HepG2 (cell line): ENCODE data around the gene FAM163B. TPM values are rescaled to one million over a fixed set of nuclear protein-coding genes. Genes with fewer than 3 reads are reported as not detected.

ENCODE experiments used
- ATAC-seq: fragments of 200-7000 bp; cut with Tn5 transposase; 3 replicates; pipeline ENCODE4 v1.9.1; 2020; ENCODE audit warnings: mild to moderate bottlenecking, moderate library complexity
- BruUV-seq: library from RNA; stranded (reverse); fragments of 400-500 nt; replicated peaks from 2 replicates; lab custom pipeline; 2021; lab: Mats Ljungman, UMichigan
- CTCF ChIA-PET: fragments of 300-600 bp; formaldehyde crosslinking; extraction: SDS; loops from one replicate; lab custom pipeline; 2021; ENCODE audit warnings: low total read pairs, inconsistent platforms, low intra/inter-chr PET ratio; lab: Yijun Ruan, JAX
- POLR2A ChIA-PET: fragments of 350-600 bp; sonication (Branson Sonifier 250); formaldehyde crosslinking; loops from one replicate; lab custom pipeline; 2020; ENCODE audit warnings: antibody characterized with exemption, inconsistent platforms; lab: Yijun Ruan, JAX
- DNase-seq: peaks from one replicate; pipeline ENCODE4 v3.0.0-alpha.2; 2015; ENCODE audit warnings: low spot score
- FAIRE-seq: peaks from 3 replicates; lab custom pipeline; 2011; peaks lifted over from hg19 to GRCh38; lab: Jason Lieb, UNC
- H2AFZ ChIP-seq: one replicate; pipeline ENCODE4 v1.6.1; 2011; ENCODE audit warnings: low read length, inconsistent platforms
- H3K27ac ChIP-seq: fragments of 300-600 bp; 3 replicates; pipeline ENCODE4 v1.8.0; 2011; ENCODE audit warnings: mixed run types, mild to moderate bottlenecking, mixed read lengths, low read length, inconsistent platforms; ENCODE audit not compliant: insufficient read depth; ENCODE audit errors: extremely low read length
- H3K27me3 ChIP-seq, 2 experiments: fragments of 200-600 bp in 1 of 2; 2 replicates in 1 of 2; 3 replicates in 1 of 2; pipeline versions ENCODE4 v1.6.0 to v1.8.0; 2011; ENCODE audit warnings: low read length in 2 of 2, mild to moderate bottlenecking in 2 of 2, moderate library complexity in 2 of 2, inconsistent platforms in 1 of 2; ENCODE audit not compliant: insufficient read depth in 2 of 2, control insufficient read depth in 1 of 2
- H3K36me3 ChIP-seq, 2 experiments: fragments of 200-600 bp in 1 of 2; replicated peaks in 1 of 2; 2 replicates in 1 of 2; 3 replicates in 1 of 2; pipeline versions ENCODE4 v1.5.1 to v1.8.0; 2011; ENCODE audit warnings: low read length in 2 of 2, inconsistent platforms in 1 of 2; ENCODE audit not compliant: insufficient read depth in 2 of 2, control insufficient read depth in 1 of 2
- H3K4me1 ChIP-seq: 2 replicates; pipeline ENCODE4 v1.5.1; 2012; ENCODE audit warnings: low read length, inconsistent platforms; ENCODE audit not compliant: insufficient read depth
- H3K4me2 ChIP-seq: 2 replicates; pipeline ENCODE4 v1.6.0; 2011; ENCODE audit warnings: low read depth, low read length, inconsistent platforms
- H3K4me3 ChIP-seq, 3 experiments: fragments of 200-600 bp in 1 of 3; sonication (generic), shearing (Covaris generic) in 1 of 3; replicated peaks in 1 of 3; 2 replicates each; pipeline ENCODE4 v1.5.1; 2011 to 2016; ENCODE audit warnings: low read length in 3 of 3, inconsistent platforms in 2 of 3, low read depth in 2 of 3, mild to moderate bottlenecking in 2 of 3, control low read depth in 1 of 3, mixed read lengths in 1 of 3; ENCODE audit not compliant: insufficient read depth in 1 of 3
- H3K79me2 ChIP-seq: one replicate; pipeline ENCODE4 v1.6.1; 2011; ENCODE audit warnings: low read length, inconsistent platforms; ENCODE audit not compliant: insufficient read depth
- H3K9ac ChIP-seq: 2 replicates; pipeline ENCODE4 v1.6.0; 2011; ENCODE audit warnings: mild to moderate bottlenecking, low read depth, low read length, inconsistent platforms; ENCODE audit not compliant: insufficient read depth
- H3K9me3 ChIP-seq: 2 replicates; pipeline ENCODE4 v1.5.1; 2012; ENCODE audit warnings: mild to moderate bottlenecking, low read length
- H4K20me1 ChIP-seq: 2 replicates; pipeline ENCODE4 v1.6.0; 2011; ENCODE audit warnings: inconsistent platforms, mild to moderate bottlenecking, low read length, moderate library complexity; ENCODE audit not compliant: insufficient read depth
- ADNP ChIP-seq: sonication (generic); formaldehyde crosslinking; IDR thresholded peaks from 2 replicates; pipeline ENCODE4 v1.4.0; 2020; ENCODE audit warnings: missing genetic modification reagents
- CHD4 ChIP-seq: fragments of 200-600 bp; sonication (generic); IDR thresholded peaks from 2 replicates; pipeline ENCODE4 v1.7.0; 2017; ENCODE audit warnings: mild to moderate bottlenecking, low read length, borderline replicate concordance
- ETV6 ChIP-seq: sonication (generic); formaldehyde crosslinking; conservative IDR thresholded peaks from 2 replicates; pipeline ENCODE4 v1.4.0; 2020; ENCODE audit warnings: missing genetic modification reagents
- FOXM1 ChIP-seq: sonication (generic); formaldehyde crosslinking; IDR thresholded peaks from 2 replicates; pipeline ENCODE4 v1.5.0; 2020; ENCODE audit warnings: missing genetic modification reagents
- JUND ChIP-seq: sonication (generic); formaldehyde crosslinking; IDR thresholded peaks from 2 replicates; pipeline ENCODE4 v1.8.0; 2022; ENCODE audit warnings: mild to moderate bottlenecking, missing genetic modification reagents
- MAX ChIP-seq: IDR thresholded peaks from 2 replicates; pipeline ENCODE4 v1.6.1; 2012; ENCODE audit warnings: inconsistent platforms
- MZF1 ChIP-seq: sonication (generic); formaldehyde crosslinking; IDR thresholded peaks from 2 replicates; pipeline ENCODE4 v1.8.1; 2023; ENCODE audit warnings: mild to moderate bottlenecking, missing genetic modification reagents, borderline replicate concordance
- NFIC ChIP-seq: IDR thresholded peaks from 2 replicates; pipeline ENCODE4 v1.6.1; 2012; ENCODE audit warnings: mild to moderate bottlenecking, low read length, inconsistent platforms
- NONO ChIP-seq, 2 experiments: fragments of 450-650 bp in 1 of 2; sonication (generic) in 1 of 2; formaldehyde crosslinking in 1 of 2; IDR thresholded peaks in 1 of 2; conservative IDR thresholded peaks in 1 of 2; 2 replicates each; pipeline versions ENCODE4 v1.6.1 to v1.8.0; 2017 to 2022; ENCODE audit warnings: mild to moderate bottlenecking in 1 of 2, missing genetic modification reagents in 1 of 2, moderate library complexity in 1 of 2
- RAD51 ChIP-seq: fragments of 450-650 bp; IDR thresholded peaks from 2 replicates; pipeline ENCODE4 v1.6.1; 2016; ENCODE audit warnings: borderline replicate concordance
- REXO4 ChIP-seq: sonication (generic); formaldehyde crosslinking; IDR thresholded peaks from 2 replicates; pipeline ENCODE4 v1.8.0; 2022; ENCODE audit warnings: missing genetic modification reagents, mild to moderate bottlenecking, borderline replicate concordance
- SNAPC2 ChIP-seq: sonication (generic); formaldehyde crosslinking; IDR thresholded peaks from 2 replicates; pipeline ENCODE4 v1.8.1; 2022; ENCODE audit warnings: mild to moderate bottlenecking, missing genetic modification reagents
- ZNF124 ChIP-seq: sonication (generic); formaldehyde crosslinking; IDR thresholded peaks from 2 replicates; pipeline ENCODE4 v1.4.0; 2020; ENCODE audit warnings: missing genetic modification reagents
- ZNF607 ChIP-seq: sonication (generic); formaldehyde crosslinking; IDR thresholded peaks from 2 replicates; pipeline ENCODE4 v1.5.1; 2020; ENCODE audit warnings: missing genetic modification reagents, mild to moderate bottlenecking, borderline replicate concordance
- WGBS: methylation state at CpG from one replicate; pipeline ENCODE4 v1.1.6; 2017; ENCODE audit warnings: low lambda C conversion rate; 5-methylcytosine and 5-hydroxymethylcytosine counted together
- in situ Hi-C: cut with HindIII; loops from 2 replicates; pipeline ENCODE4 v1.10.0; 2017; ENCODE audit warnings: low pct_unique_long_range_greater_than_20kb; ENCODE audit not compliant: extremely low pct_ligation_motif_present
- intact Hi-C: fragments of 100-400 bp; cut with micrococcal nuclease; formaldehyde crosslinking; loops from one replicate; pipeline ENCODE4 v1.10.0; 2022; ENCODE audit not compliant: unreplicated experiment
- polyA plus RNA-seq, 8 experiments: library from polyadenylated mRNA; depleted of rRNA in 3 of 8; stranded (reverse) in 7 of 8; unstranded in 1 of 8; fragments of >200 nt; fragmentation: Illumina TruSeq in 4 of 8; extraction: Trizol in 4 of 8; gene quantifications; 2 replicates each; pipeline versions ENCODE4 v1.2.1 to v1.2.3, GENCODE V29; 2011 to 2016; ENCODE audit warnings: low read depth in 4 of 8, missing spikeins in 1 of 8, mixed read lengths in 1 of 8; ENCODE audit not compliant: insufficient read depth in 1 of 8
- total RNA-seq, 5 experiments: library from RNA; depleted of rRNA; stranded (reverse); fragments of >200 nt; fragmentation: Illumina TruSeq; extraction: Trizol; gene quantifications; 2 replicates each; pipeline ENCODE4 v1.2.3, GENCODE V29; 2016; ENCODE audit warnings: low read depth in 1 of 5
- TF ChIP-seq, protein P1 (sequence below): sonication (generic); formaldehyde crosslinking; IDR thresholded peaks from 2 replicates; pipeline ENCODE4 v1.5.1; 2020; ENCODE audit warnings: missing genetic modification reagents, mild to moderate bottlenecking, borderline replicate concordance

FAM163B gene
- total and polyA plus RNA-seq, 2 of the 13 experiments (the other 11 are each of a cell fraction or from before 2014, with no cell fraction given): not detected

DNA sequence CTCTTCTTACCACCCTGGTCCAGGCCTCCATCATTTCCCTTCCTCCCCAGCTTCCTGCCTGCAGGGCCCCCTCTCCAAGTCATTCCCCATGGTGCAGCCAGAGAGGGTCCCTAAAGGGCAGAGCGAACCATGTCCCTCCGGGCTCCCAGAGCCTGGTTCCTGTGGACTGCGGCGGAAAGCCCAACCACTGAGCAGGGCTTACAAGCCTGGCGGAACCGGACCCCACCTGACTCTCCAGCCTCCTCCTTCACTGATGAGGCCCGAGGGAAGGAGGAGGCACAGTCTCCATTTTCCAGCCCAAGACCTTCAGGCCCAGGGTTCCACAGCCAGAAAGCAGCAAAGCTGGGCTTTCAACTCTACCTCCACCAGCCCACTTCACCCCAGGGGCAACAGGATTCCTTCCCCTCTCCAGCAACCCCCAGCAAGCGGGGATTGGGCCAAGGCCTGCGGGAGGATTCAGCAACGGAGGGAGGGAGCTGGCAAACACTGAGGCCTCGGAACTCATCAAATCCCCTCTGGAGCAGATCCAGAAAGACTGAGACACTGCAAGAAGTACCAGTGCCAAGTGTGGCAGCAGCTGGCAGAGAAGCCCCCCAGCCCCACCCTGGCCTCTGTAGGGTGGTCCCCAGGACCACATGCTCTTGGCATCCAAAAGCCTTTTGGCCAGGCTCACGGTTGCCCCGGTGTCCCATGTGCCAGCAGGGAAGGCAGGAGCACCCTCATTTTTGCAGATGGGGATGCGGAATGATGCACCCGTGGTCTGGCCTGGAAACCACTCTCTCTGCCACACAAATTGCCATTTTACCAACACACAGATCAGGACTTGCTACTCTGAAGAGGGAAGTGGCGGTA is 3.1 kb downstream of the FAM163B start:
- no peaks in the 10 kb centered on the region for H3K4me1 ChIP-seq
- DNase-seq: no peak
- intact Hi-C loops: no loop called here
- no peaks in the 10 kb centered on the region for H3K79me2 ChIP-seq
- H3K9me3 ChIP-seq: no peaks in the 10 kb centered on the region
- in situ Hi-C loops: no loop called here
- 26% methylated on average over 8 of the region's 16 CpGs for WGBS
- H3K27ac ChIP-seq: no peak overlapping the region
- H3K36me3 ChIP-seq: no peaks in the 10 kb centered on the region
- no peak overlapping the region for H3K4me3 ChIP-seq
- 0 out of 2 replicates have a peak, but pooled peaks cover 8% of the 10 kb centered on the region for H4K20me1 ChIP-seq
- TF ChIP-seq REXO4 (CRISPR knock-in tag): no peak
- no peak for TF ChIP-seq ZNF124 (CRISPR knock-in tag)
- TF ChIP-seq MZF1 (CRISPR knock-in tag): no peak
- no peak for TF ChIP-seq NONO (IDR thresholded peaks at IDR 0.05)
- no peak for TF ChIP-seq NONO (CRISPR knock-in tag; conservative IDR thresholded peaks at IDR 0.05)
- TF ChIP-seq, protein P1, sequence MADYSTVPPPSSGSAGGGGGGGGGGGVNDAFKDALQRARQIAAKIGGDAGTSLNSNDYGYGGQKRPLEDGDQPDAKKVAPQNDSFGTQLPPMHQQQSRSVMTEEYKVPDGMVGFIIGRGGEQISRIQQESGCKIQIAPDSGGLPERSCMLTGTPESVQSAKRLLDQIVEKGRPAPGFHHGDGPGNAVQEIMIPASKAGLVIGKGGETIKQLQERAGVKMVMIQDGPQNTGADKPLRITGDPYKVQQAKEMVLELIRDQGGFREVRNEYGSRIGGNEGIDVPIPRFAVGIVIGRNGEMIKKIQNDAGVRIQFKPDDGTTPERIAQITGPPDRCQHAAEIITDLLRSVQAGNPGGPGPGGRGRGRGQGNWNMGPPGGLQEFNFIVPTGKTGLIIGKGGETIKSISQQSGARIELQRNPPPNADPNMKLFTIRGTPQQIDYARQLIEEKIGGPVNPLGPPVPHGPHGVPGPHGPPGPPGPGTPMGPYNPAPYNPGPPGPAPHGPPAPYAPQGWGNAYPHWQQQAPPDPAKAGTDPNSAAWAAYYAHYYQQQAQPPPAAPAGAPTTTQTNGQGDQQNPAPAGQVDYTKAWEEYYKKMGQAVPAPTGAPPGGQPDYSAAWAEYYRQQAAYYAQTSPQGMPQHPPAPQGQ: no peak
- TF ChIP-seq ZNF607: no peak
- no peak for TF ChIP-seq FOXM1 (CRISPR knock-in tag)
- no peak for TF ChIP-seq ADNP
- TF ChIP-seq CHD4: no peak
- no peak for TF ChIP-seq SNAPC2 (CRISPR knock-in tag)
- no peak for TF ChIP-seq ETV6 (CRISPR knock-in tag)
- no peak for TF ChIP-seq JUND (CRISPR knock-in tag)
- no peak for TF ChIP-seq MAX
- TF ChIP-seq RAD51: no peak
- TF ChIP-seq NFIC: no peak
- no peak for FAIRE-seq
- BruUV-seq: no TSS peak
- H3K9ac ChIP-seq: no peak overlapping the region
- H3K4me2 ChIP-seq: no peak overlapping the region
- ChIA-PET CTCF (no interaction called here), POLR2A (no interaction called here)
- H3K27me3 ChIP-seq: peaks cover 14 to 62% of the 10 kb centered on the region in 2 experiments
- ATAC-seq: no peak
- H2AFZ ChIP-seq: no peak overlapping the region
